Measurements from ENCODE around the gene C7orf57.

The C7orf57 gene

GRCh38 chr7:48107926-48108472 is 72.7 kb downstream of the C7orf57 start:
- no peak for DNase-seq (ENCODE audit: low spot score)
- no peak for TF ChIP-seq CTCF (IDR thresholded peaks at IDR 0.05)
- H3K27ac ChIP-seq: no peak overlapping the region
- no peak overlapping the region for H3K4me3 ChIP-seq

DNA sequence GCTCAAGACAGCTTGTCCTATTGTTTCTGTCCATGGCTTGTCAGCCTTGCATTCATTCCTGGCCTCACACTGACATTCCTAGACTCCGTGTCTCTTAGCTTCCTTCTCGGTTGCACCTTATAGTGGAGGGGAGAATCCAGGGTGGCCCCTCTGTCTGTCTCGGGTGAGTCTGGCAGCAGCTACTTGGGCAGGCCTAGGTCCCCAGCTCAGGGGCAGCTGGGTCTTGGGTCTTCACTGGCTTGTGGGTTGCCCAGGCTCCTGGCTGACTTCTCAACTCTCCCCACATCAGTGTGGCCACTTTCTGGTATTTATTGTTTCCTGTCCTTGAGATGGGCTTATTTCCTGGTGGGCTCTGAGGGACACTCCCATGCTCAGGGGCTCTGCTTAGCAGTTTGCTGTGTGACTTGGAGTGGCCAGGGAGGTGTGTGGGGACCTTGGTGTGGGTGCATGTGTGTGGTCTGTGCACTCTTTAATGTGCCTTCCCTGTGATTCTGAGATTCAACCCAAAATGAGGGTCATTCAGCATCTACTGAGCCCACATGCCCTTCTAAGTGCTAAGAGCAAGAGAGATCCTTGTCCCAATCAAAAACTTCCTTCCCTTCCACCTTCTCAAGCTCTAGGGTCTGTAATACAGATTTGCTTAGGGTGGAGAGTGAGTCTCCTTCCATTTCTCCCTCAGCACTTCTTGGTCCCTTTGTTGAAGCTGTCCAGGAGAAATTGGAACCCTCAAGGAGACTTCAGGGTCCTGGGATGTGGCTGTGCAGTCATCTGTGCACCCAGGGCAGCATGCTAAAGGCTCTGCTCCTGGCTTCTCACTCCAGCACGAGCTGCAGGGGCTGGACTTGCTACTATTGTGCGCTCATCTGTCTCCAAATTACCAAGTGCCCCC is 73.9 kb downstream of the C7orf57 start:
- H3K4me3 ChIP-seq: no peak overlapping the region
- DNase-seq (ENCODE audit: low spot score): no peak
- TF ChIP-seq CTCF (IDR thresholded peaks at IDR 0.05): no peak
- H3K27ac ChIP-seq: no peak overlapping the region

GRCh38 chr7:48109848-48110663 is 74.7 kb downstream of the C7orf57 start:
- H3K4me3 ChIP-seq: no peak overlapping the region
- peak; percentile 96 for TF ChIP-seq CTCF (IDR thresholded peaks at IDR 0.05)
- DNase-seq (ENCODE audit: low spot score): no peak
- H3K27ac ChIP-seq: no peak overlapping the region

DNA sequence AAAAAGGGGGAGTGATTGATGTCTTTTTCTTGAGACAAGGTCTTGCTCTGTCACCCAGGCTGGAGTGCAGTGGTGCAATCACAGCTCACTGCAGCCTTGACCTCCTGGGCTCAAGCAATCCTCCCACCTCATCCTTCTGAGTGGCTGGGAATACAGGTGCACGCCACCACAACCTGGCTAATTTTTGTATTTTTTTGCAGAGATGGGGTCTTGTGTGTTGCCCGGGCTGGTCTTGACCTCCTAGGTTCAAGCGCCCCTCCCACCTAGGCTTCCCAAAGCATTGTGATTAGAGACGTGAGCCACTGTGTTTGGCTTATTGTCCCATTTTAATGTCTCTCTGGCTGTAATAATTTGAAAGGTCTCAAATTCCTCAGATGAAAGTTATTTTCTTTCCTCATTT is 75.5 kb downstream of the C7orf57 start:
- DNase-seq (ENCODE audit: low spot score): no peak
- no peak overlapping the region for H3K4me3 ChIP-seq
- TF ChIP-seq CTCF (IDR thresholded peaks at IDR 0.05): no peak
- no peak overlapping the region for H3K27ac ChIP-seq
